NCI-H345 (cell line): ENCODE results near the gene XKRX.
A peak's percentile ranks its signal among the peaks of the same experiment; 100 is the strongest.

Experiments used
- DNase-seq: peaks from one replicate; lab custom pipeline; 2025; lab: John Stamatoyannopoulos, UW

XKRX gene

DNA sequence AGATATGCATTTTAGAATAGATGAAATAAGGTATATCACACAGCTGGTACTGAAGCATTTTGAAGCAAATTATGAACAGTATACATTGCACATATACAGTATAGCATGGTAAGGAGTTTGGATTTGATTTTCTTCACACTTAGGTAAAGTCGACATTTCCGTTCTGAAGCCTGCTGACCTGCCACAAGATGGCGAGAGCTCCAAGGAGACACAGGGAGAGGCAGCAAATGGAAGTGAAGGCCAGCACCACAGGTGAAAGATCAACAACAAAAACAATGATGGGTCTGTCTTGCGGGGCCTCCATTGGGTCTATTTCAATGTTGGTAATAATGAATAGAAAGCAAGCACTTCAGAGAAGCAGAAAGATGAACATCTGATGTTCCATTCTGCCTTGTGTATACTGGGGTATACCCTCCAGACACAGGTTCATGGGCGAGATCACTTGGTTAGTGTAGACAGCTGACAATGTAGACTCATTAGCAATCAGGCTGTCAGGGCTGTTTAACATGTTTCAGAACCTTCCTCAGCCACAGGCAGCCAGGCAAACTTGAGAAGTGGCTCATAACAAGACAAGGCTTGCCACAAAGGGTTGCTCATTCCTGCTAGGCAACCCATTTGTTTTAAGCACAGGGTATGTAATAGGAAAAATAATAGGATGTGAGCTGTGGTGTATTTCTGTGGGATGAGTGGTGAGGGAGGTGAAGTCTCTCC is 33.2 kb downstream of the XKRX start:
- peak; percentile 46 for DNase-seq

DNA sequence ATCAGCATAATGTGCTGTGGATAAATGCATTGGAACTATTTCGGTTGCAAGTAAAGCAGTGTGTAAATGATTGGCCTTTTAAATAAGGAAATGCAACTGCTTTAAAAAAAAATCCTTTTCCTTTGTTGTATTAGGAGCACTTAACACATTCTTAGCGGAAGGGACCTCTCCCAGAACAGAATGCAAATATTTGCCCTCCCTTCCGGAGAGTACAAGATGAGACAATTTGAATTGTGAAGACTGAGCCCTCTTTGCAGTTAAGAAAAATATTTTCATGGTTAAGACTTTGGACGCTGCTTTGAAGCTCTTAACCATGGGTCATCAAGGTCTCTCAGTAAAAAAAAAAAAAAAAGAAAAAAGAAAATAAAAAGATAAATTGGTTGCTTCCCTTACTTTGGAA is 45.1 kb downstream of the XKRX start:
- no peak for DNase-seq

GRCh38 chrX:100880368-100880767 is 48.3 kb downstream of the XKRX start:
- no peak for DNase-seq

GRCh38 chrX:100874325-100874724 is 54.4 kb downstream of the XKRX start, which contains the start of gene NOX1:
Gene NOX1 (minus strand): TSS chrX:100874359. CDS start chrX:100874139, 220 bp downstream.
- DNase-seq: no peak

DNA sequence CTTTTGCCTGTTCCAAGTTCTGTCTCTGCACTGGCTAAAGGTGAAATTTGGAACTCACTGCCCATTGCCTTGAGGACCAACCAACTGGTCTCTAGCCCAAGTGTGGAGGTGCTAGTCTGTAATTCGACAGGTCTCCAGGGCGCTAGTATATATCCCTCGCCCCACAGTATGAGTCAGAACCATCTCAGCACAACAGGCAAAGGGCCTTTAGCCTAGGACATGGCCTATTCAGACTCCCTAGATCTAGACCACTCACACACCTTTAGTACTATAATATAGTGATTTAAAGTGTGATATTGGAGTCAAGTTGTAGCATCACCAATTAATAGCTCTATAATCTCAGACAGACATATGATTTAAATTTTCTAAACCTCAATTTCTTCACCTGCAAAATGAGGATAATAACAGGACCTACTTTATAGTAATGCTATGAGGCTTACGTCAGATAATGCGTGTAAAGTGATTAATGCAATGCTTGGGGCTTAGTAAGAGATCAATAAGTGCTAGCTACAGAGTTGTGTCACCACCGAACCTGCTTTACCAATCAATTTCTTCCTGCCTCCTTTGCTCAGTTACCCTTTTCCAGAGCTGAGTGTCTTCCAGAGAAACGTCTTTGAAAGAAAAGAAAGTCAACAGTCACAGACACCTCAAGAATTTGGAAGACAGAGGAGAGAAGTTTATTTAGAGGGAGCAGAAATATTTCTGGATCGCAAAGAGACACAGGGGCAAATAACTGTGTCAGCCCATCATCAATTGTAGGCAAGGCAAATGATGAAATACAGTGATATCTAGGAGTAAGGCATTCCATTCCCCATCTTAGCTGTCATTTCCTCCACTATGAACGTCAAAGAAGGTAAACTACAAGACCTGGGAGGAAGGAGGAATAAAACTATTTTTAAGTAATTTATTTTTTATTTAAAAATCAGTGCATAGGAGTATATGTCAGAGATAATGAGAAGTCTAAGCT is 56.8 kb downstream of the XKRX start:
- no peak for DNase-seq

DNA sequence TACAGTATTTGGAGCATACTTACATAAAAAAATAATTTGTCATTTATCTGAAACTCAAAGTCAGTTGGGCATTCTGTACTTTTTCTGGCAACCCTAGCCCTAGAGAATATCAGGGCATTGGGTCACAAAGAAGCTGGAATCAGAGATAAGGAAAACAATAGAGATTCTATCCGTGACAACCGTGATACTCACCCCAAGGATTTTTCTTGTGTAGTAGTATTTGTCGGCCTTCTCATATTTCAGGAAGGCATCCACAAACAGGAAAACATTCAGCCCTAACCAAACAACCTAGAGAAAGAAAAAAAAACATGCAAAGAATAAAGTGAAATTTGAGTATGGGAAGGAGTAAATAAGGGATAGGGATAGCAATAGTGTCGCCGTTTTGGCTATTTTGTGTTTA is 58.2 kb downstream of the XKRX start:
- no peak for DNase-seq

- no peak for DNase-seq
Measured at GRCh38 chrX:100868273-100868672, 60.4 kb downstream of the XKRX start.

GRCh38 chrX:100864657-100865391 is 63.9 kb downstream of the XKRX start:
- no peak for DNase-seq
